Stimulated activated CD4-positive, alpha-beta T cell treated with anti-CD3 and anti-CD28 coated beads, Interleukin-1b, Interleukin-23, amount 100 ng/mL, for 24 hours (primary cell): ENCODE results near the gene CDK5RAP1.
"Not testable (repeated sequence)": the region's sequence is repeated elsewhere in the genome, so short reads cannot be mapped to it uniquely, and the experiment has no call there.

Experiments
- DNase-seq, 4 experiments: peaks; one replicate each; pipeline ENCODE4 v3.0.0-alpha.2; 2020; ENCODE audit warnings: low read depth in 4 of 4, low spot score in 1 of 4

CDK5RAP1 gene

DNA sequence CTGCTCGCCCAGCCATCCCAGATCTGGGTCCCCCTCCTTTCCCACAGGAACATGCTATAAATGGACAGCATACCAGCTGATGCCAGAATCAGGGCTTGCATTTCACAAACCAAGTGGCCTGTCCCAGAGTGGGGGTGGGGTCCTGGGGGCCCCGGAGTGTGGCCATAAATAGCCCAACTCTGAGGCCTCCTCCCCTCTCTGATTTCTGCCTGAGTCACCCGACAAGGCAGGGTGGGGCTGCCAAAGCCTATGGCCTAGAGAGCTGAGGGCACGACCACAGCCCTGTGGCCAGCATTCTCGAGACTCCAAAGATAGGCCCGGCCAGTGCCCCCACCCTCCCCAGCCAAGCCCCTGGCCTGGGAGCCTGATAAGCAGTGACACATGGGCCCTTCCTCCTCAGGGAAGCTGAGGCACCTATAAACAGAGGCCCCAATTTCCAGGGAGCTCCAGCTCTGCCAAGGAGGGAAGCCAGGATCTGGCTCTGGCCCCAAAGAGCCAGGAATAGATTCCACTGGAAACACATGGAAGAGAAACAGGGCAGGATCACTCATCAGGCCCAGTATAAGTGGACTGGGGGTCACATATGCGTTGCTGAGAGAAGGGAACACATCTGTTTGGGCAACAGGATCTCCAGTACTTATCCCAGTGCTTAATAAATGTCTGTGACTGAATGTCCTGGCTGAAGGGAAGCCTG, 22.0 kb upstream of the CDK5RAP1 start:
- no peak for DNase-seq

DNA sequence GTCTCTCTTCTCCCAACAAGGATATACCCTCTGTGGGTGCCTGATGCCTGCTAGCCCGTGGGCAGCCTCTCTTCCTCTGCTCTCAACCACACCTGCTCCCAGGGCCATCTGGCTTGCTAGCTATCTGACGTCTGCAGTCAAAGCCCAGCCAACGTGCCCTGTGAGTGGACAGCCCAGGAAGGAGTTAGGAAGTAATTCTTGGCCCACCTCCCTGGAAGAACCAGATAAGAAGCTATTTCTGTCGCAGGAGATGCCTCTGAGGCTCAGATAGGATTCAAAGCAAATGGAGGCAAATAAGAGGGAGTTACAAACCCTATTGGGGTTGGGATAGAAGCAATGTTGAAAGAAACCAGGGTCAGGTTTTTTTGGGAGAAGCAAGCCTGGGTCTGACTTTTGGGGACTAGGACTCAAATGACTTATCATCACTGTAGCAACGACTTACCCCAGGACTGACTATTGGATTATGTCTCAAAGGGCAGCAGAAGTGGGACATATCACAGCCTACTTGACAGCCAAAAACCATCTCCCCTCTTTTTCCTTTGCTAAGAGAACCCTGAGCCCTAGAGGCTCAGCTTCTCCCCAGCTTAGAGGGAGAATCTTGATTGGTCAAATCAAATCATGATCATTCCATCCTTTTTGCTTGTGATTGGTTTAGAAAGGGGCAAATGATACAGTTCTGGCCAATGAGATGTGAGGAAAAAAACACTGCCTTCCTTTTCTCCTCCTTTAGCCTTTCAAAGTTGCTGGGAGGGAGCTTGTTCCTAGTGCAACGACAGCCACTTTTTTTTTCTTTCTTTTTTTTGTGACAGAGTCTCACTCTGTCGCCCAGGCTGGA, 18.0 kb upstream of the CDK5RAP1 start:
- no peak for DNase-seq

DNA sequence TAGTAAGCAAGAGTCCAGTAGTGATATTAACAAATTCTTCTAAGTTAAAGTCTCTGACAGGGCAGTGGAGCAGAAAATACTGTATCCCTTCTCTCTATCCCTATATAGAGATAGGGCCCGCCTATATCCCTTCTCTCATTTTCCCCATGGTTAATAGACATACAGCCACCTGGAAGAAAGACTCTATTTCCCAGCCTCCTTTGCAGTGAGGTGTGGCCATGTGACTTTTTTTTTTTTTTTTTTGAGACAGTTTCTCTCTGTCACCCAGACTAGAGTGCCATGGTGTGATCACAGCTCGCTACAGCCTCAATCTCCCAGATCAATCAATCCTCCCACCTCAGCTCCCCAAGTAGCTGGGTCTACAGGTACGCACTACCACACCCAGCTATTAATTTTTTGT, 16.7 kb upstream of the CDK5RAP1 start:
- no peak for DNase-seq

DNA sequence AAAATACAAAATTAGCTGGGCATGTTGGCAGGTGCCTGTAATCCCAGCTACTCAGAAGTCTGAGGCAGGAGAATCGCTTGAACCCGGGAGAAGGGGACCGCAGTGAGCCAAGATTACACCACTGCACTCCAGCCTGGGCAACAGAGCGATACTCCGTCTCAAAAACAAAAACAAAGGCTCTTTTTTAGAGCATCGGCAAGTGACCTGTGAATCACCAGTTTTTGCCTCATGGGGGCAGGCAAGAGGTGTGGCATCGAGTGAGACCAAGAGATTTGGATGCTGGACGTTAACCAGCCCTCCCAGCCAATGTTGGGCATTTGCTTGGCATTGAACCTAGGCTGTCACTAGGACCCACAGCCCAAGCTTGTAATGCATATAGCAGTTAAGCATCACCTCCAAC, 14.6 kb upstream of the CDK5RAP1 start:
- no peak for DNase-seq

DNA sequence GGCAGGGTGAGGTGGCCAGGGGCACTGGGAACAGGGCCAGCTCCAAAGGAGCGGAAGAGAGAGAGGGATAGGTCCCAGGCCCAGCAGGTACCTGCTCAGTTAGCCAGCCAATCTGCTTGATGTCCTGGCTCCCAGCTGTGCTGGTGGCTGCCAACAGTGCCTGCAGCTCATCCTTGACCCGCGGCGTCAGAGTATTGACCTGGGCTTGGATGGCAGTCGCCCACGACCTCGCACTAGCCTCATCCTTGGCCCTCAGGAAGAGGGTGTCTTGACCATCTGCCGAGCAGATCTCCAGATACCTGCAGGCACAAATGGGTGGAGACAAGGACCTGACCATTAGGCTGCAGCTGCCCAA, 11.1 kb upstream of the CDK5RAP1 start:
- DNase-seq: no peak

DNA sequence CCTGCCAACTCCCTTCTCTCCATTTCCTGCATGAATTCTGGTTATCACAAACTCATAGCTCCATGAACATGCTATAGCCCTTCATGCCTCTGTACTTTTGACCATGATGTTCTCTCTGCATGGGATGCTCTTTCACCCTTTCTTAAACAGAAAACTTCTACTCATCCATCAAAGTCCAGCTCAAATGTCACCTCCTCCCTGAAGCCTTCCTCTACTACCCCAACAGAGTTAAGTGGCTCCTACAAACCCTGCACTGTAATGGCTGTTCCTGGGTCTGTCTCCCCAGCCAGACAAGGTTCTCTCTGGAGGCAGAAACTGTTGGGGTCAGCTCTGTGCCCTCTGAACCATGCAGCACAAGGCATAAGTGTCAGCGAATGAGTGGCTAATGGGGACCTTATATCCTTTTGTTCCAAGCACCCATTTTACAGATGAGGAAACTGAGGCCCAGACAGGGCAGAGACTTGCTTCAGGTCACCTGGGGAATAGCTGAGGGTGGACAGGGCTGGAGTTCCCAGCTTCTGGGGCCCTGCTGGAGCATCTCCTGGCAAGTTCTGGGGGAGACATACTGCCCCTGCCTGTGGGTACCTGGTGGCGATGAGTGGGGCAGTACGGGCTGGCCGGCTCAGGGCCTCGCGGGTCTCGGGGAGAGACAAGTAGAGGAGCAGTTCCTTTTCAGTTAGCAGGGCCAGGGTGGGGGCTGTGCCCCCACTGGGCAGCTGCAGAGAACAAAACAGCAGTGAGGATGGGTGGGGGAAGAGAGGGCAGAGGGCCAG, 10.6 kb upstream of the CDK5RAP1 start:
- DNase-seq: no peak

DNA sequence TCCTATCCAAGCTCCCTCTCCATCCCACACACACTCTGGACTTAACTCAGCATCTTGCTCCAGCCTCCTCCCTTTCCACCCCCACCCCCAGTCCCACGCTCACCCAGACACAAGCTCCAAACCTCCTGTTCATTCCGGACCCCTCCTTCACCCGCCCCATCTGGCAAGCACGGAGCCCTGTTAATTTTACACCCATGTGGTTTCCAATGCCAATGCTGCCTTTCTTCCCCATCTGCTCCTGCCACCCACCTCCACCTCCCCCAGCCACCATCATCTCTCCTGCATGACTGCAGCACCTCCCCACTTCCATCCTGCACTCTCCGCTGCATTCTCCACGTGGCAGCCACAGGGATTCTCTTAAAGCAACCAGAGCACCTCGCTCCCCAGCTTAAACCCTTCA, 9.9 kb upstream of the CDK5RAP1 start:
- DNase-seq: no peak

DNA sequence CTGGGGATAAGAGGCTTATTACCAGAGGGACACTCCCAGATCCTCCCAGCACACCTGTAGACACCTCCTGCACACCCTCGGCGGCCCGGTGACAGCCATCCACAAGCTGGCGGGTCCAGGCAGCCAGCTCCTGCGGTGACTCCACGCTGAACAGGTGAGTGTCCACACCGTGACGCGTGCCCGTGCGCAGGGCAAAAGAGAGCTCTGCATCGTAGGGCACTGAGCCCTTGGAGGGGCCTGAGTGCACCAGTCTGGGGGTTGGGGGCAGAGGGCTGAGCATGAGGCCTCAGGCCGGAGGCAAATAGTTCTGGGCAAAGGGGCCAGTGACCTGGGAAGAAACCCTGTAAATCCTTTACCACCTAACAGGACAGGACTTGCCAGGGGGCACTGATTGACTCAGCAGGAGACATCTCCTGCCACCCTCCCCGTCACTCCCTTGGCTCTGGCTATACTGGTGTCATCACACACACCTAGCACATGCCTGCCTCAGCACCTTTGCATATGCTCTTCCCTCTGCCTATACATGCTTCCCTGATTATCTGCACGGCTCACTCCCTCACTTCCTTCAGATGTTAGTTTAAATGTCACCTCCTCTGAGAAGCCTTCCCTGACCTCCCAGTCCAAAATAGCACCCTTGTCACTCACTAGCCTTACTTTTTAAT, 8.9 kb upstream of the CDK5RAP1 start:
- no peak for DNase-seq

DNA sequence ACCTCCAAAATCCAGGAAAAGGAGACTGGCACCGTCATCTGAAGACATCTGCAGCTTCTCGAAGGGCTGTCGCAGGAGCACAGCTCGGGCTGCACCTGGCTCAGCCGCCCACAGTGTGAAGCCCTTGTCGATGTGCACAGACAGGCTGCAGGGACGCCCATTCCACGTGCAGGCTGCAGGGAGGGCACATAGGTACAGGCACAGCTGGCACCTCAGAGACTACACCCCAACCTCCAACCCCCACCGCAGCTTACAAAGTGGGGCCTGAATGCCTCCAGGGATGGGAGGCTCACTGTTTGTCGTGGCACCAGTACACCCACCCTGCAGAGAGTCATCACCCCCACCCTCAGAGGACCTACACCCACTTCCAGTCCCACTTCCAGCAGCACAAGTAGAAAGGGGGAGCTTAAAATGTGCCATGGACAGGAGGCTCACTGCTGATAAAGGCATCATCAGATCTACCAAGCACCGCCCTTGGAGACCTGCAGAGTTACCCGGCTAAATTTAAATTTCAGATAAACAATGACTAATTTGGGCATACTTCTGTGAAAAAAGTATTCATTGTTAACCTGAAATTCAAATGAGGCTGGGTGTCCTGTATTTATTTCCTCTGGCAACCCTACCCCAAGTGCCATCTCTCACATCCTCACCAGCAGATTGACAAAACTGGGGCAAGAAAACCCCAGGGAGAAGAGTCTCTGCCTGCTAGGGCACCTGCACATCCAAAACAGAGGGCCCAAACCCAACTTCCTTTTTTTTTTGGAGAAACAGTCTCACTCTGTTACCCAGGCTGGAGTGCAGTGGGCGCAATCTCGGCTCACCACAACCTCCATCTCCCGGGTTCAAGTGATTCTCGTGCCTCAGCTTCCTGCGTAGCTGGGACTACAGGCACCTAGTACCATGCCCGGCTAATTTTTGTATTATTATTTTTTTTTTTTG, 7.7 kb upstream of the CDK5RAP1 start:
- DNase-seq: no peak

DNA sequence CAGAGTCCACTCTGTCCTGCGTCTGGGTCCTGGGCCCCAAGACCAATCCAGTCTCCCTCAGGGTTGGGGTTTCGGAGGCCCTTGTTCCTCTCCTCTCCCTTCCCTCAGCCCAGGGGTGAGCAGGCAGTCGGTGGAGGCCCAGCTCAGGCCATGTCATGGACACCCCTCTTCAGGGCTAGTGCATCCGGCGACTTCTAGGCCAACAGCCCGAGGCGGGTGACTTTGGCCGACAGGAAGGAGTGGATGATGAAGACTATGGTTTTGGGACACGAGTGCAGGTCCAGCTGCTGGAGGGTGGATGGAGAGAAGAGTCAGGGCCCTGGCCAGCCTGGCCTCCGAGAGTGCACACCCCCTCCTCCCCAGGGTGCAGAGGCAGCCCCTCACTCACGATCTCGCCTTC, 7.0 kb upstream of the CDK5RAP1 start:
- DNase-seq: no peak

DNA sequence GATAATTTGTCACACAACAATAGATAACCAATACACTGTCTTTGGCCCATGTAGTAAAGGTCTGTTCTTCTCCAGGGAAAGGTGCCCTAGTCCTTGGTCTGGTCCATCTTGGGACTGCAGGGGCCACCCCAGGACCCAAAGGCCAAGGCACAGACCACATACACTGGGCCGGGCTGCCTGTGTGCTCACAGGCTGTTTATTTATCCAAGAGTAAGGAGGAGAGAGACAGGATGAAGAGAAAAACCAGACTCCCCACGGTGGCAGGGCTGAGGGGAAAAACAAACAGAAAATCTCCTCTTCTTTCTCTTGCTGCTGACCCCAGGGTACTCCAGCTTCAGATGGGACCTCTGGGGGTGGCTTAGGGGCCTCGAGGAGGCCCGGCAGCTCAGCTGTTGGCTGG, 6.5 kb upstream of the CDK5RAP1 start:
- DNase-seq: no peak

DNA sequence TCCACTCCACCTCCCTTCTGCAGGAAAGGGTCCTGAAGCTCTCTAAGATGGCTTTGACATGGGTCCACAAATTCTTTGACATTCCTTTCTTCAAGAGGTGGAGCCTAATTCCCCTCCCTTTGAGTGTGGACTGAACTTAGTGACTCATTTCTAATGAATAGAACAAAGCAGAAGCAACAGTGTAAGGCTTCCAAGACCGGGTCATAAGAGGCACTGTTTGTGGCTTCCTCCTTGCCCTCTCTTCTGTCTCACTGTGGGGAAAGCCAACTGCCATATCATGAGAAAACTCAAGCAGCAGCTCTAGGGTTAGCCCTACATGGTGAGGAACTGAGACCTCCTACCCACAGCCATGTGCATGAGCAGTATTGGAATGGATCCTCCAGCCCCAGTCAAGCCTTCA, 5.9 kb upstream of the CDK5RAP1 start:
- DNase-seq: no peak

DNA sequence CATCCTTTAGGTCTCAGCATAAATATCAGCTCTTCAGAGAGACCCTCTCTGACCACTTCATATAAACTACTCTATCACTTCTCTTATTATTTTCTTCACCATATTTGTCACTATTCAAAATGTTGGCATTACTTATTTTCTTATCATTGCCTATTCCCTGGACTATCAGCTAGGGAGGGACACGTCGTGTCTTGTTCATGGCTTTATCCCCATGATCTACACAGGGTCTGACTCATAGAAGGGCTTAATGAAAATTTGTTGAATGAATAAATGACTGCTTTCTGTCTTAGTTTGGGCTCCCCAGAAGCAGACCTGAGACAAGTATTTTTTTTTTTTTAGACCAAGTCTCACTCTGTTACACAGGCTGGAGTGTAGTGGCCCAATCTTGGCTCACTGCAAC, 3.0 kb upstream of the CDK5RAP1 start:
- no peak for DNase-seq

DNA sequence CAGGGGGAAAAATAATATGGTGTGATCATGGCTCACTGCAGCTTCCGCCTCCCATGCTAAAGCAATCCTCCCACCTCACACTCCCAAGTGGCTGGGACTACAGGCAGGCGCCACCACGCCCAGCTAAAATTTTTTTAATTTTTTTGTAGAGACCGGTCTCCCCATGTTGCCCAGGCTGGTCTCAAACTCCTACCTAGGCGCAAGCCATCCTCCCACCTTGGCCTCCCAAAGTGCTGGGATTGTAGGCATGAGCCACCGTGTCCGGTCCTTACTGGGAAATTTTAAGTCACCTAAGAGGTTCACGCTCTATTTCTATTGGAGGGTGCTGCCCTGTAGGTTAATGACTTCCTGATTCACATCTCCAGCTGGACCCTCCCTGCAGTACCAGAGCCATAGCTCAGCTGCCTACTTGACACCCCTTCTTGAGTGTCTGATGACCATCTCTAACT, 626 bp upstream of the CDK5RAP1 start:
- no peak for DNase-seq

DNA sequence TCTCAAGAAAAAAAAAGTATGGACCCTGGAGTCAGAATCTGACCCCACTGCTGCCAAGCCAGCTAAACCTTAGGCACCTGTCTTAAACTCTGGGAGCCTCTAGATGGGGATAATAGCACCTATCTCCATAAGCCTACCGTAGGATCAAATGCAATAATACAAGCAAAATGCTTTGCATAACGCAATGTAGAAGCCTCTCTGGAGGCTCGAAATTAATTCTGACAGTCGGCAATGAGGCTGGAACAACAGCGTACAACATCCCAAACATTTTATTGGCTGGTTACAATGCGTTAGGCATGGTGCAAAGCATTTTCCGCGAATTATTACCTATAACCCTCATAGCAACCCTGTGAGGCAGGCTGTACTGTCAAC, 521 bp downstream of the CDK5RAP1 start:
- DNase-seq: no peak

DNA sequence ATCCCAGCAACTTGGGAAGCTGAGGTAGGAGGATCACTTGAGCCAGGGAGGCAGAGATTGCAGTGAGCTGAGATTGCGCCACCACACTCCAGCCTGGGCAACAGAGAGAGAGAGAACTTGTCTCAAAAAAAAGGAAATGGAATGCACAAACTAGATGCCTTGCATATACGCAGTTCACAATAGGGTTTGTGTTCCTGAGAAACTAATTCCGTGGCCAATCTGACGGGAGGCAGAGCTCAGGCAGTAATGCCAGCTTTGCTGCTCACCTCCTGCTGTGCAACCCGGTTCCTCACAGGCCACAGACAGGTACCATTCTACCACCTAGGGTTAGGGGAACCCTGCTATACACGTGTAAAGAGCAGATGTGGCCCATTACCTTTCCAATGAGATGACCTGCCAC, 1.4 kb downstream of the CDK5RAP1 start:
- DNase-seq: no peak

DNA sequence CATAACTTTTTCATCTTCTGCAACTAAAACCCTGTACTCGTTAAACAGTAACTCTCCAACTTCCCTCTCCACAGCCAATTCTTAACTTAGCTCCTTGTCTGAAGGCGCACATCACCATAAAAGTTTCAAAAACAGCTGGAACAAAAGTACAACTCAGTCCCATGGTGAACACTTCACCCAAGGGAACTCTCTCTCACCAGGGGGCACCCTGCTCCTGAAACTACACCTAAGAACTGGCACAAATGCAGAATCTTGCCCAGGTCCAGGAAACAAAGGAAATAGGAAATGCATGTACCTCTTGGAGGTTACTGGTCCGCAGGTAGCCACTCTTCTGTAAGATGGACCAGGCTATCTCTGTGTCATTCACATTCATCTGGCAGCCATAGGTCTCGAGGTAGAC, 6.6 kb downstream of the CDK5RAP1 start:
- no peak for DNase-seq

DNA sequence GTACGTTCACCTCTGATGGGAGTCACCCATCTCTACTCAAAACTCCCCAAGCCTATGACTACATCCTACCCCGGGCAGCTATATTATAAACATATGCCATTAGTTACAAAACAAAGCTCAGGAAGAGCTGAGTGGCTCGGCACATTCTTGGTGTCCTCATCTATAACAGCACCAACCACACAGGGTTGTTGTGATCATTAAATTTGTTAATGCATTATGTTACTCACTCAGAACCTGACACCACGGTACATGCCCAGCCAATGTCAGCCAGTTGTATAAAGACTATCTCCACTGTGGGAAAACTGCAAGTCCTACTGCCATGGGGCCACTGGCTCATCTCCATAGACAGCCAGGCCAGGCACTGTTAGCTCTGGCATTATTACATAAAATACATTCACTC, 7.7 kb downstream of the CDK5RAP1 start:
- DNase-seq: no peak

DNA sequence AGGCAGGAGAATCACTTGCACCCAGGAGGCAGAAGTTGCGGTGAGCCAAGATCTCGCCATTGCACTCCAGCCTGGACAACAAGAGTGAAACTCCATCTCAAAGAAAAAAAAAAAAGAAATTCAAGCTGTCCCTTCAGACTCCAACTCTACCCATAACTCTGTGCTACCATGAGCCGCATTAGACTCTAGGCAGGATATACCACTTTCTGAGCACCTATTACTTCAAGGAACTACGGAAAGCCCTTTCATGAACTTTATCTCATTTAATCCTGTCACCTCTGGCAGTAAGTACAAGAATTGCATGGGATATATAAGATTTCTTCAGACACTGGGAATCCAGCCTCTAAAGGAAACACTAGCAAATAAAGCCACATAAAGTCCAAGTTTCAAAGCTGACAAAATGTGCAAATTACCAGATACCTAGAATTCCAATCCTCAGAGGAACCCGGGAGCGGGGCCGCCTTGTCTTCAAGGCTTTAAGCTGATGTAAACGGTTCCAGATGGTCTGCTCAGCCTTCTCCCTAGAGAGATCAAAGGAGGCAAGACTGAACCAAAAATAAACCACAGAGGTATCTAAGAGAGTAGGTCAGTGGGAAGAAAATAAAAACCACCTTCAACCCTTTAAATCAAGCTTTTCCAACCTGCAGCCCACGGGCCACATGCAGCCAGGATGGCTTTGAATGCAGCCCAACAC, 9.4 kb downstream of the CDK5RAP1 start:
- no peak for DNase-seq

DNA sequence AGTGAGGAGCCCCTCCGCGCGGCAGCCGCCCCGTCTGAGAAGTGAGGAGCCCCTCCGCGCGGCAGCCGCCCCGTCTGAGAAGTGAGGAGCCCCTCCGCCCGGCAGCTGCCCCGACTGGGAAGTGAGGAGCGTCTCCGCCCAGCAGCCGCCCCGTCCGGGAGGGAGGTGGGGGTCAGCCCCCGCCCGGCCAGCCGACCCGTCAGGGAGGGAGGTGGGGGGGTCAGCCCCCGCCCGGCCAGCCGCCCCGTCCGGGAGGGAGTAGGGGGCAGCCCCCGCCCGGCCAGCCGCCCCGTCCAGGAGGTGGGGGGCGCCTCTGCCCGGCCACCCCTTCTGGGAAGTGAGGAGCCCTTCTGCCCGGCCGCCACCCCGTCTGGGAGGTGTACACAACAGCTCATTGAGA, 12.0 kb downstream of the CDK5RAP1 start:
- not testable (repeated sequence) for DNase-seq
